ENCODE data around the gene TRIM47.
A peak's percentile ranks its signal among the peaks of the same experiment; 100 is the strongest.

The TRIM47 gene

DNA sequence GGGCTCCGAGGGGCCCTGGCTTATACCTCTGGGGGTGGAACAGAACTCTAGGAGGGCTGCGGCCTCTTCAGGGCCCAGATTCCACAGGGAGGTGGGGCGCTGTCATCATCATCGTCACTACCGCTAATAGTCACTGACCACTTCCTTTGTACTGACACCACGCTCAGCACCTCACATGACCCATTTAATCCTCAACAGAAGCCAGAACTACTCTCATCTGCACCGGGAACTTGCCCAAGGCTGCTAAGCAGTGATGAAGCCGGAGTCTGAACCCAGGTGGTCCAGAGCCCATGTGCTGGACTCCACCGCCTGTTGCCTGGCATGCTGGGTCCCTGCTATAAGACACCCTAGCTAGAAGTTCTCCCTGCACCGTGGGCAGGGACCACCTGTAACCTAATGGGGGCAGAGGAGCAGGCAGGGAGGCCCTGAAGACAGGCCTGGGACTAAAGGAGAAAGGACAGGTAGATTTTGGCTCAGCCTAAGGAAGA lies 46.2 kb downstream of the TRIM47 start:
- H3K9me3 ChIP-seq (ENCODE audit: control insufficient read depth in 5 of 5, low read length in 5 of 5), result no peaks in the 10 kb centered on the region
- peaks cover 0 to 35% (median 10%) of the 10 kb centered on the region in 5 donors for H3K36me3 ChIP-seq (ENCODE audit: control insufficient read depth in 5 of 5, insufficient read depth in 5 of 5, low read length in 5 of 5)
- H3K9ac ChIP-seq (ENCODE audit: low read length in 5 of 5), result no peak overlapping the region
- peaks cover 0 to 22% (median 20%) of the 10 kb centered on the region in 5 donors for H3K4me1 ChIP-seq (ENCODE audit: control insufficient read depth in 5 of 5, insufficient read depth in 5 of 5, low read length in 5 of 5)
- H3K27me3 ChIP-seq (ENCODE audit: control insufficient read depth in 5 of 5, insufficient read depth in 4 of 5, low read length in 5 of 5), result no peaks in the 10 kb centered on the region
- H3K27ac ChIP-seq (ENCODE audit: low read depth, low read length), result no peak overlapping the region
- H3K4me3 ChIP-seq (ENCODE audit: low read depth in 1 of 5, low read length in 5 of 5), result peak overlapping the region in 1 of 5 donors; percentile 22

DNA sequence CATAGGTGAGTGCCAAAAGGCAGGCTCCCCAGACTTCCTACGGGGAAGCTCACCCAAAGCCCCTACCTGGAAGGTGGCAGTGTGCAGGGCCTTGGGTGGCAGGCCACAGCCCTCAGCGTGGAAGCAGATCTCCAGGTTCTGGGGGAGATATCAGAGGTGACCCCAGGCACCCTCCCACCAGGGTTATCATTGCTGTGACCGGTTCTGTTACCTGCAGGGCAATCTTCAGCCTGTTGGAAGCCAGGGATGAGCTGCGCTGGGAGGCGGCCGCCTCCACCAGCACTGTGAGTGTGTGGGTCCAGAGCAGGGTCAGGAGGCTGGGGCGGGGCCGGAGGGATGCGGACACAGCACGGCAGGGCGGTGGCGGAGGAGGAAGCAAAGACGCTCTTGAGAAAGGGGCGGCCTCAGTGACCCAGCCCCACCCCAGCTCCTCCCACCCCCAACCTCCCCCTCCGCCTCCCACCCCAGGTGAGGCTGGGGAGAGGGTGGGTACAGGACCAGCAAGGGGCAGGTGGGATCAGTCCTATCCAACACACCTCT lies 47.3 kb downstream of the TRIM47 start:
- H3K9me3 ChIP-seq (ENCODE audit: control insufficient read depth in 5 of 5, low read length in 5 of 5), result no peaks in the 10 kb centered on the region
- H3K27me3 ChIP-seq (ENCODE audit: control insufficient read depth in 5 of 5, insufficient read depth in 4 of 5, low read length in 5 of 5), result no peaks in the 10 kb centered on the region
- peaks cover 0 to 33% (median 10%) of the 10 kb centered on the region in 5 donors for H3K36me3 ChIP-seq (ENCODE audit: control insufficient read depth in 5 of 5, insufficient read depth in 5 of 5, low read length in 5 of 5)
- H3K4me3 ChIP-seq (ENCODE audit: low read depth in 1 of 5, low read length in 5 of 5), result no peak overlapping the region
- H3K27ac ChIP-seq (ENCODE audit: low read depth, low read length), result no peak overlapping the region
- H3K4me1 ChIP-seq (ENCODE audit: control insufficient read depth in 5 of 5, insufficient read depth in 5 of 5, low read length in 5 of 5), result peaks cover 0 to 31% (median 28%) of the 10 kb centered on the region in 5 donors
- peak overlapping the region in 1 of 5 donors; percentile 7 for H3K9ac ChIP-seq (ENCODE audit: low read length in 5 of 5)

DNA sequence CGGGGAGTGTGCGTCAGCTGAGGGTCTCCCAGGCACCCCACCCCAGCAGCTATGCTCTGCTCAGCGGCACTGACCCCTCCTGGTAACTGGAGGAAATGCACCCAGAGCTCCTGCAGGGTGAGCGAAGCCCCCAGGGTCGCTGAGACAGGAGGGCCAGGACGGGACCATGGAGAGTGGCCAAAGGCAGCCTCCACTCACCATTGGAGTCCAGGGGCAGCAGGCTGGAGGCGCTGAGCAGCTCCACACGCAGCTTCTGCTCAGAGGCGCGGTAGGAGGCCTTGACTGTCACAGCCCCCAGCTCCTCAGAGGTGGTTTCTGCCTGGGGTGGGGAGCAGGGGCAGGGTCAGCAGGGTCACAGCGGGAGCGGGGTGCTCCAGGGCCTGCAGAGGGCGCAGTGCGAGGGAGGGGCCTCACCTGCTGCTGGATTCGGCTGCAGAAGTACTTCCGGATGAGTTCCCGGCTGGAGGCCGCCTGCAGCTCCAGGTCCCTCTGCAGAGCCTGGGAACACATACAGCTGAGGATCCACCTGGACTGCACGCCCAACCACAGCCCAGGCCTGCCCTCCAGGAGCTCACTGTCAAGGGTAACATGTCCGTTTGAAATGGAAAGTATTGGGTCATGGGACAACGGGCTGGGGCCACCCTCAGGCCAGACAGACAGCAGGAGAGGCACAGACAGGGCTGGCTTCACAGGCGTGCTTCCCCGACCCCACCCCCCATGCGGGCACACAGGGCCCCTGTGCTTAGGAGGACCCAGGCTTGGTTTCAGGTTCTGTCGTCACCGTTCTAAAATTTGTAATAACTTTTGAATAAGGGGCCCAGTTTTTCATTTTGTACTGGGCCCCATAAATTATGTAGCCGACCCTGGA lies 48.0 kb downstream of the TRIM47 start:
- Histone ChIP-seq H3K27ac (ENCODE audit: low read depth, low read length) (no peak overlapping the region), H3K36me3 (ENCODE audit: control insufficient read depth in 5 of 5, insufficient read depth in 5 of 5, low read length in 5 of 5) (peaks cover 0 to 27% (median 7%) of the 10 kb centered on the region in 5 donors)

DNA sequence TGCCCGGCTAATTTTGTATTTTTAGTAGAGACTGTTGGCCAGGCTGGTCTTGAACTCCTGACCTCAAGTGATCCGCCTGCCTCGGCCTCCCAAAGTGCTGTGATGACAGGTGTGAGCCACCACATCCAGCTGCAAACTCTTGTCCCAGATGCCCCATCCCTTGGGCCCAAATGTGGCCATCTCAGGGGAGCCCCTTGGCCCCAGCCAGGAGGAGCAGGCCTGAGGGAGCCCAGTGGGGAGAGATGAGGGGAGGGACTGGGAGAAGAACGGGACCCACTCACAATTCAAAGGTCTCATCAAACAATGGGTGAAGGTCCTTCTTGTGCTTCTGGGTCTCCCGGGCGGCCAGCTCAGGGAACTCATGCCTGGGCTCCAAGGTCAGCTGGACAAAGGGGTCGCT lies 48.6 kb downstream of the TRIM47 start:
- no peaks in the 10 kb centered on the region for H3K27me3 ChIP-seq (ENCODE audit: control insufficient read depth in 5 of 5, insufficient read depth in 4 of 5, low read length in 5 of 5)
- H3K9ac ChIP-seq (ENCODE audit: low read length in 5 of 5), result no peak overlapping the region
- H3K4me1 ChIP-seq (ENCODE audit: control insufficient read depth in 5 of 5, insufficient read depth in 5 of 5, low read length in 5 of 5), result peaks cover 0 to 33% (median 28%) of the 10 kb centered on the region in 5 donors
- no peak overlapping the region for H3K4me3 ChIP-seq (ENCODE audit: low read depth in 1 of 5, low read length in 5 of 5)
- H3K9me3 ChIP-seq (ENCODE audit: control insufficient read depth in 5 of 5, low read length in 5 of 5), result no peaks in the 10 kb centered on the region
- no peak overlapping the region for H3K27ac ChIP-seq (ENCODE audit: low read depth, low read length)
- H3K36me3 ChIP-seq (ENCODE audit: control insufficient read depth in 5 of 5, insufficient read depth in 5 of 5, low read length in 5 of 5), result peaks cover 0 to 25% (median 7%) of the 10 kb centered on the region in 5 donors

More for the DNA sequence above, 48.0 kb downstream of the TRIM47 start:
- no peaks in the 10 kb centered on the region for H3K9me3 ChIP-seq (ENCODE audit: control insufficient read depth in 5 of 5, low read length in 5 of 5)
- no peaks in the 10 kb centered on the region for H3K27me3 ChIP-seq (ENCODE audit: control insufficient read depth in 5 of 5, insufficient read depth in 4 of 5, low read length in 5 of 5)
- peaks cover 0 to 31% (median 28%) of the 10 kb centered on the region in 5 donors for H3K4me1 ChIP-seq (ENCODE audit: control insufficient read depth in 5 of 5, insufficient read depth in 5 of 5, low read length in 5 of 5)
- H3K9ac ChIP-seq (ENCODE audit: low read length in 5 of 5), result peak overlapping the region in 1 of 5 donors; percentile 7
- H3K4me3 ChIP-seq (ENCODE audit: low read depth in 1 of 5, low read length in 5 of 5), result no peak overlapping the region

DNA sequence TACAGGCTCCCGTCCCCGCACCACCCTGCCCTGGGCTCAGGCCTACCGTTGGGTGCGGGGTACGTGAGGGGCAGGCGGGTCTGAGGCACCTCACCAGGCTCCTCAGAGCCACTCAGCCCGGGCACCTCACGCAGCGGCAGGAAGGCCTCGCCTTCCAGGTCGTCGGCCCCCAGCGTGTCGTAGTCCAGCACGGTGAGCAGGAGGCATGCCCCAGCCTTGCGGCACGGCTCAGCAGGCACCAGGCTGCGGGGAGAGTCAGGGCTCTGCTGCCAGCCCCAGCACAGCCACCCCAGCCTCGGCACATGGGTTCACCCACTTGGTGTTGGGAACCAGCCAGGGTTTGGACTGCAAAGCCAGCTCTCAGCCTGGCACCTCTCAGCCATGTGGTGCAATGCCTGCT lies 49.6 kb downstream of the TRIM47 start:
- Histone ChIP-seq H3K9ac (ENCODE audit: low read length in 5 of 5) (no peak overlapping the region), H3K27me3 (ENCODE audit: control insufficient read depth in 5 of 5, insufficient read depth in 4 of 5, low read length in 5 of 5) (no peaks in the 10 kb centered on the region), H3K9me3 (ENCODE audit: control insufficient read depth in 5 of 5, low read length in 5 of 5) (no peaks in the 10 kb centered on the region), H3K36me3 (ENCODE audit: control insufficient read depth in 5 of 5, insufficient read depth in 5 of 5, low read length in 5 of 5) (peaks cover 0 to 28% (median 11%) of the 10 kb centered on the region in 5 donors), H3K4me3 (ENCODE audit: low read depth in 1 of 5, low read length in 5 of 5) (no peak overlapping the region), H3K4me1 (ENCODE audit: control insufficient read depth in 5 of 5, insufficient read depth in 5 of 5, low read length in 5 of 5) (peaks cover 0 to 40% (median 28%) of the 10 kb centered on the region in 5 donors), H3K27ac (ENCODE audit: low read depth, low read length) (no peak overlapping the region)

DNA sequence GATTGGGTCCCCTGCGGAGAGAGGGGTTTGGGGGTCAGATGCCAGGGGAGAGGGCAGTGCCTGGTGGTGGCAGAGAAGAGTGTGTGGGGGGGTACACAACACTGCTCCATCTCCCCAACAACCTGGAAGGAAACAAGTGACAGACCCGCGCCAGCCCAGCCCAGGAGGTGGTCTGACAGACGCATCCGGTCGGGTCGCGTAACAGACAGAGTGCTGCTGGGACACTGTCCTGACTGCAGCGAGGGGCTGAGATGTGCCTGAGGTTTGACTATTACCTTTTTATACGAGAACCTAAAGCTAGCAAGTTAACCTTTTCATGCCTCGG lies 50.3 kb downstream of the TRIM47 start:
- peaks cover 0 to 35% (median 16%) of the 10 kb centered on the region in 5 donors for H3K36me3 ChIP-seq (ENCODE audit: control insufficient read depth in 5 of 5, insufficient read depth in 5 of 5, low read length in 5 of 5)
- no peaks in the 10 kb centered on the region for H3K27me3 ChIP-seq (ENCODE audit: control insufficient read depth in 5 of 5, insufficient read depth in 4 of 5, low read length in 5 of 5)
- H3K4me3 ChIP-seq (ENCODE audit: low read depth in 1 of 5, low read length in 5 of 5), result peak overlapping the region in 4 of 5 donors; percentile 28 to 63 (median 48)
- H3K9me3 ChIP-seq (ENCODE audit: control insufficient read depth in 5 of 5, low read length in 5 of 5), result no peaks in the 10 kb centered on the region
- H3K9ac ChIP-seq (ENCODE audit: low read length in 5 of 5), result peak overlapping the region in 1 of 5 donors; percentile 56
- H3K27ac ChIP-seq (ENCODE audit: low read depth, low read length), result peak overlapping the region; percentile 72
- H3K4me1 ChIP-seq (ENCODE audit: control insufficient read depth in 5 of 5, insufficient read depth in 5 of 5, low read length in 5 of 5), result peaks cover 0 to 40% (median 28%) of the 10 kb centered on the region in 5 donors

DNA sequence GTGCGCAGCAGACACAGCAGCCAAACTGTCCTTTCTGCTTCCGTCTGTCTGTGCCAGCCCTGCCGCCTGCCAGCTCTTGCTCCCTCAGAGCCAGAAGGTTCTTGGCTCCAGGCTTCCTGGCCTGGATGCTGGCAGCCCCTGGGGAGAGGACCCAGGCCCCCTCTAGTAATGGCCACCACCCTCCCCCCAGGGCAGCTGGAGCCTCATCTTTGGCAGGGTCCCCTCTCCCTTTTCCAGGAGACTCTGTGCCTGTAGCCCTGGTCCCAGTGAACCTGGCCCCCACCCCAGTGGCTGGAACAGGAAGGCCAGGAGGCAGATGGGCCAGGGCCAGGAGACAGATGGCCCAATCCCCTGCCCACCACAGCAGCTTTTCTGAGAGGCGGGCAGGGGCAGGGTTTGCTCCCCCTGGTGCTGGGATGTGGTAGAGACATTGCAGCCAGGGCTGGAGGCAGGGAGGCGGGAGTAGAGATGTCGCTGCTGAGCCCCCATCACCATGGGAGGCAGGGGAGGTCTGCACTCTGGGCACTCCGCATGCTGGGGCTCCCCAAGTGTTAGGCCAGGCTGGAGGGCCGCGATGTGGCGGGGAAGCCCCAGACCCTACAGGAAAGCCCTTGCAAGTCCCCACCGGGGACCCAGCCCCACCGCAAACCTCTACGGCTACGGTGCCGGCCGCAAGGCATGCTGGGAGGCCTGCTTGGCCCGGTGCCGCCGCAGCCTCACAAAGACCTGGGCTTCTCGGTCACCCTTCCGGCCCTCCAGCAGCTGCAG lies 50.9 kb downstream of the TRIM47 start:
- Histone ChIP-seq H3K4me1 (ENCODE audit: control insufficient read depth in 5 of 5, insufficient read depth in 5 of 5, low read length in 5 of 5) (peaks cover 0 to 37% (median 26%) of the 10 kb centered on the region in 5 donors), H3K9ac (ENCODE audit: low read length in 5 of 5) (peak overlapping the region in 3 of 5 donors; percentile 54 to 56 (median 56)), H3K9me3 (ENCODE audit: control insufficient read depth in 5 of 5, low read length in 5 of 5) (no peaks in the 10 kb centered on the region), H3K36me3 (ENCODE audit: control insufficient read depth in 5 of 5, insufficient read depth in 5 of 5, low read length in 5 of 5) (peaks cover 0 to 40% (median 21%) of the 10 kb centered on the region in 5 donors), H3K4me3 (ENCODE audit: low read depth in 1 of 5, low read length in 5 of 5) (peak overlapping the region in 4 of 5 donors; percentile 28 to 63 (median 48)), H3K27me3 (ENCODE audit: control insufficient read depth in 5 of 5, insufficient read depth in 4 of 5, low read length in 5 of 5) (no peaks in the 10 kb centered on the region), H3K27ac (ENCODE audit: low read depth, low read length) (peak overlapping the region; percentile 72)

DNA sequence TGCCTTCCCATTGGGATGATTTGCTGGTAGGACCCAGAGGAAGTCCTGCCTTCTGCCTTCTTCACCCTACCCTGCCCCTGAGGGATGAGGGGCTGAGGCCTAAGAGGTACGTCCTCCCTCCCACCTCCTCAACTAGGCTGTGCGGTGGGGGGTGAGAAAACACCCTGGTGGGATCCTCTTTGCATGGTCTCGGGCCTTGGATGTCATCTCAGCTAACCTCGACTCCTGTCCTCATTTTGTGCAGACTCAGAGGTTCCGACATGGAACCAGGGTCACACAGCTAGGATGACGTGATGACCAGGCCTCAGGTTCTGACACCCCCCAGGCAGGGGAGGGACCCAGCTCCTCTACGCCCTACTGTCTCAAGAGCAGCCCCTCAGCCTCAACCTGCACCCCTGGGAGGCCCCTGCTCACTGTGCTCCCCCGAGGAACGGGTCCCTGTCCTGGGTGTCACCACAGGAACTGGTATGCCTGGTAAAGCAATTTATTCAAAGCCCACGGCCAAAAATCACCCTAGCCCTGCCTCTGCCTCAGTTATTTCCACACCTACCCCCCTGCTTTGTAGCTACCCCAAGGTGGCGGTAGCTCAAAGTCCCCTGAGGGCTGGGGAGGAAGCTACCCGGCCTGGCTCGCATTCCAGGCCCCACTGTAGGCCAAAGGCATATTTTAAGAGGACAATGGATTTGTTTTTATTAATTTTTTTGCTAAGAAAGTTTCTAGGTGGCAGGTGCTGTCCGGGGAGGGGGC lies 51.6 kb downstream of the TRIM47 start:
- Histone ChIP-seq H3K4me3 (ENCODE audit: low read depth in 1 of 5, low read length in 5 of 5) (peak overlapping the region in 1 of 5 donors; percentile 63), H3K27ac (ENCODE audit: low read depth, low read length) (peak overlapping the region; percentile 72), H3K9me3 (ENCODE audit: control insufficient read depth in 5 of 5, low read length in 5 of 5) (no peaks in the 10 kb centered on the region), H3K4me1 (ENCODE audit: control insufficient read depth in 5 of 5, insufficient read depth in 5 of 5, low read length in 5 of 5) (peaks cover 0 to 33% (median 23%) of the 10 kb centered on the region in 5 donors), H3K27me3 (ENCODE audit: control insufficient read depth in 5 of 5, insufficient read depth in 4 of 5, low read length in 5 of 5) (no peaks in the 10 kb centered on the region), H3K9ac (ENCODE audit: low read length in 5 of 5) (peak overlapping the region in 3 of 5 donors; percentile 54 to 56 (median 56)), H3K36me3 (ENCODE audit: control insufficient read depth in 5 of 5, insufficient read depth in 5 of 5, low read length in 5 of 5) (peaks cover 0 to 48% (median 28%) of the 10 kb centered on the region in 5 donors)

DNA sequence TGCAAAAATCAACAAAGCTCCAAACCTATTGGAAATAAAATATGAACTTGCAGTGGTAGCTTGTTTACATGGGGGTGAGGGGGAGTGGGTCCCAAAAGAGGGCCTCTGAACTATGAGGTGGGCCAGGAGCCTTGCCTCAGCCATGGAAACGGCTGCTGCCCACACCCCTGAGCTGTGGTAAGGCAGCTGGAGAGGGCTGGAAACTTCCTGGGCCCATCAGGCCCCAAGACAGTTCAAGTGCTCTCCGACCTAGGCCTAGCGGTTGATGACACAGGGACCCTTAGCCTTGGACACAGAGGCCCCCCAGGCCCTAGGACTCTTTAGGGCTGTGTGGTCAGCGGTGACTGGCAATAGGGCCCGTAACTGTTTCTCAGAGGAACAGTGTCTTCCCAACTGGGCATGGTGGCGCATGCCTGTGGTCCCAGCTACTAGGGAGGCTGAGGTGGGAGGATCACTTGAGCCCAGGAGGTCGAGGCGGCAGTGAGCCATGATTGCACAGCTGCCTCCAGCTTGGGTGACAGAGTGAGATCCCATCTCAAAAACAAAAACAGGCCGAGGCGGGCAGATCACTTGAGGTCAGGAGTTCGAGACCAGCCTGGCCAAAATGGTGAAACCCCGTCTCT lies 52.5 kb downstream of the TRIM47 start:
- Histone ChIP-seq H3K27ac (ENCODE audit: low read depth, low read length) (peak overlapping the region; percentile 30), H3K9me3 (ENCODE audit: control insufficient read depth in 5 of 5, low read length in 5 of 5) (no peaks in the 10 kb centered on the region), H3K9ac (ENCODE audit: low read length in 5 of 5) (no peak overlapping the region), H3K4me1 (ENCODE audit: control insufficient read depth in 5 of 5, insufficient read depth in 5 of 5, low read length in 5 of 5) (peaks cover 0 to 33% (median 23%) of the 10 kb centered on the region in 5 donors), H3K27me3 (ENCODE audit: control insufficient read depth in 5 of 5, insufficient read depth in 4 of 5, low read length in 5 of 5) (no peaks in the 10 kb centered on the region), H3K4me3 (ENCODE audit: low read depth in 1 of 5, low read length in 5 of 5) (no peak overlapping the region), H3K36me3 (ENCODE audit: control insufficient read depth in 5 of 5, insufficient read depth in 5 of 5, low read length in 5 of 5) (peaks cover 0 to 54% (median 37%) of the 10 kb centered on the region in 5 donors)
